GM12878 (cell line): ENCODE data around the gene FAM174A. TPM values are rescaled to one million over a fixed set of nuclear protein-coding genes. Genes with fewer than 3 reads are reported as not detected.

ENCODE experiments used
- ATAC-seq: fragments of 200-7000 bp; cut with Tn5 transposase; 3 replicates; pipeline ENCODE4 v1.9.1; 2020; ENCODE audit warnings: mild to moderate bottlenecking, moderate library complexity
- BruUV-seq: library from RNA; stranded (reverse); fragments of 400-500 nt; replicated peaks from 2 replicates; lab custom pipeline; 2021; lab: Mats Ljungman, UMichigan
- CTCF ChIA-PET: fragments of 300-600 bp; sonication (Branson Sonifier 250); formaldehyde crosslinking; extraction: SDS; loops from one replicate; lab custom pipeline; 2021; ENCODE audit warnings: inconsistent platforms; lab: Yijun Ruan, JAX
- POLR2A ChIA-PET: fragments of 350-600 bp; formaldehyde crosslinking; extraction: SDS; loops from one replicate; lab custom pipeline; 2021; ENCODE audit warnings: inconsistent platforms; lab: Charles Lee
- RAD21 ChIA-PET: fragments of 300-600 bp; sonication (Branson Sonifier 250); formaldehyde crosslinking; loops from one replicate; lab custom pipeline; 2023; ENCODE audit warnings: antibody characterized with exemption; ENCODE audit not compliant: unreplicated experiment; lab: Charles Lee
- SMC1A ChIA-PET: fragments of 300-600 bp; sonication (Branson Sonifier 250); formaldehyde crosslinking; loops from one replicate; lab custom pipeline; 2023; ENCODE audit not compliant: unreplicated experiment, uncharacterized antibody; lab: Charles Lee
- DNase-seq: peaks from one replicate; pipeline ENCODE4 v3.0.0-alpha.2; 2011; ENCODE audit warnings: low read depth, low spot score
- FAIRE-seq: peaks from 3 replicates; lab custom pipeline; 2011; peaks lifted over from hg19 to GRCh38; lab: Jason Lieb, UNC
- H2AFZ ChIP-seq: 2 replicates; pipeline ENCODE4 v1.6.0; 2011; ENCODE audit warnings: low read depth, low read length, control low read depth; ENCODE audit not compliant: control insufficient read depth
- H3K27ac ChIP-seq: 2 replicates; pipeline ENCODE4 v1.5.1; 2011; ENCODE audit warnings: control low read depth; ENCODE audit not compliant: control insufficient read depth, insufficient read depth
- H3K27me3 ChIP-seq, 2 experiments: replicated peaks in 1 of 2; 2 replicates each; pipeline versions ENCODE4 v1.6.0 to v1.6.1; 2011; ENCODE audit warnings: low read length in 1 of 2; ENCODE audit not compliant: control insufficient read depth in 2 of 2, insufficient read depth in 2 of 2
- H3K36me3 ChIP-seq, 2 experiments: 2 replicates each; pipeline ENCODE4 v1.5.1; 2011; ENCODE audit warnings: low read length in 1 of 2; ENCODE audit not compliant: control insufficient read depth in 2 of 2, insufficient read depth in 2 of 2
- H3K4me1 ChIP-seq: 2 replicates; pipeline ENCODE4 v1.6.1; 2011; ENCODE audit warnings: mild to moderate bottlenecking, low read length, moderate library complexity, mixed read lengths; ENCODE audit not compliant: control insufficient read depth, insufficient read depth
- H3K4me2 ChIP-seq: 2 replicates; pipeline ENCODE4 v1.6.0; 2011; ENCODE audit warnings: control low read depth; ENCODE audit not compliant: control insufficient read depth, insufficient read depth
- H3K4me3 ChIP-seq: fragments of 200-600 bp; sonication (generic); 2 replicates; pipeline ENCODE4 v1.5.1; 2016
- H3K79me2 ChIP-seq: 2 replicates; pipeline ENCODE4 v1.6.0; 2011; ENCODE audit warnings: low read length; ENCODE audit not compliant: control insufficient read depth, insufficient read depth
- H3K9ac ChIP-seq: 2 replicates; pipeline ENCODE4 v1.8.0; 2011; ENCODE audit warnings: low read length, control low read depth, mixed read lengths; ENCODE audit not compliant: control insufficient read depth, insufficient read depth
- H3K9me3 ChIP-seq: replicated peaks from 3 replicates; pipeline ENCODE4 v1.5.1; 2011; ENCODE audit warnings: mild to moderate bottlenecking, low read length; ENCODE audit not compliant: control insufficient read depth, insufficient read depth
- H4K20me1 ChIP-seq: 2 replicates; pipeline ENCODE4 v1.6.0; 2011; ENCODE audit not compliant: control insufficient read depth, insufficient read depth
- BCL3 ChIP-seq: IDR thresholded peaks from 2 replicates; pipeline ENCODE4 v1.6.1; 2011; ENCODE audit warnings: borderline replicate concordance, low read depth, mild to moderate bottlenecking, moderate library complexity, low read length; ENCODE audit not compliant: insufficient read depth, poor library complexity, severe bottlenecking
- BCLAF1 ChIP-seq: fragments of 450-650 bp; IDR thresholded peaks from 2 replicates; pipeline ENCODE4 v1.6.1; 2017; ENCODE audit warnings: antibody characterized with exemption, mild to moderate bottlenecking, moderate library complexity
- CBX5 ChIP-seq: sonication (generic); IDR thresholded peaks from 2 replicates; pipeline ENCODE4 v1.6.1; 2016; ENCODE audit warnings: low read depth, moderate library complexity, mild to moderate bottlenecking, inconsistent platforms
- E2F4 ChIP-seq: IDR thresholded peaks from 2 replicates; pipeline ENCODE4 v1.6.1; 2012; ENCODE audit warnings: low read depth, low read length, improper control_type of control experiment
- EZH2 ChIP-seq: IDR thresholded peaks from 2 replicates; pipeline ENCODE4 v1.6.1; 2012; ENCODE audit warnings: low read depth, mild to moderate bottlenecking, control low read depth, inconsistent platforms, low read length, borderline replicate concordance; ENCODE audit not compliant: control insufficient read depth
- GABPA ChIP-seq: IDR thresholded peaks from 2 replicates; pipeline ENCODE4 v1.6.1; 2014; ENCODE audit warnings: antibody characterized with exemption, low read depth, mild to moderate bottlenecking, inconsistent platforms
- KAT2A ChIP-seq: conservative IDR thresholded peaks from 2 replicates; pipeline ENCODE4 v1.6.1; 2011; ENCODE audit warnings: low read depth, low read length; ENCODE audit not compliant: control insufficient read depth
- NFXL1 ChIP-seq: fragments of 450-650 bp; IDR thresholded peaks from 2 replicates; pipeline ENCODE4 v1.6.1; 2017; ENCODE audit warnings: antibody characterized with exemption, mild to moderate bottlenecking, borderline replicate concordance
- RCOR1 ChIP-seq: conservative IDR thresholded peaks from 2 replicates; pipeline ENCODE4 v1.6.1; 2012; ENCODE audit warnings: low read depth, low read length, improper control_type of control experiment
- USF2 ChIP-seq: IDR thresholded peaks from 2 replicates; pipeline ENCODE4 v1.6.1; 2011; ENCODE audit warnings: low read depth, low read length, improper control_type of control experiment, borderline replicate concordance
- ZBTB11 ChIP-seq: fragments of 450-650 bp; formaldehyde crosslinking; IDR thresholded peaks from 2 replicates; pipeline ENCODE4 v1.5.0; 2022; ENCODE audit warnings: mild to moderate bottlenecking, missing genetic modification characterization
- ZNF622 ChIP-seq: fragments of 450-650 bp; IDR thresholded peaks from 2 replicates; pipeline ENCODE4 v1.6.1; 2017; ENCODE audit warnings: mild to moderate bottlenecking, inconsistent platforms
- WGBS: methylation state at CpG from one replicate; pipeline ENCODE4 v1.1.6; 2016; ENCODE audit warnings: low lambda C conversion rate; ENCODE audit not compliant: insufficient replicate concordance, insufficient coverage; ENCODE audit errors: missing lambda C conversion rate; 5-methylcytosine and 5-hydroxymethylcytosine counted together
- in situ Hi-C: fragments of 300-500 bp; cut with MboI; formaldehyde crosslinking; loops from 9 replicates; pipeline ENCODE4 v1.14.3; 2018; ENCODE audit warnings: mixed read lengths
- intact Hi-C: fragments of 100-400 bp; cut with micrococcal nuclease; formaldehyde crosslinking; loops from one replicate; pipeline ENCODE4 v1.14.2; 2022; ENCODE audit not compliant: unreplicated experiment
- polyA plus RNA-seq, 11 experiments: library from polyadenylated mRNA; depleted of rRNA in 4 of 11; unstranded in 6 of 11; stranded (reverse) in 5 of 11; fragments of >200 nt; fragmentation: Nextera tagmentation in 4 of 11; fragmentation: Illumina TruSeq in 1 of 11; extraction: Ambion mirVana in 4 of 11; extraction: Trizol in 1 of 11; gene quantifications; 1 replicate in 1 of 11; 2 replicates in 10 of 11; pipeline versions ENCODE4 v1.2.1 to v1.2.3, GENCODE V29; 2011 to 2016; ENCODE audit warnings: inconsistent platforms in 2 of 11, missing spikeins in 2 of 11, low read depth in 1 of 11
- total RNA-seq, 4 experiments: library from RNA; depleted of rRNA in 3 of 4; stranded (reverse); fragments of >200 nt in 3 of 4; fragmentation: Illumina TruSeq in 1 of 4; extraction: Trizol in 1 of 4; gene quantifications; 2 replicates each; pipeline versions ENCODE4 v1.2.1 to v1.2.3, GENCODE V29; 2013 to 2021

FAM174A gene
- total and polyA plus RNA-seq, 10 of the 15 experiments (the other 5 are each of a cell fraction or from before 2014, with no cell fraction given): 1.4 to 12.1 (median 6.0) TPM

GRCh38 chr5:100517301-100517974 is 17.7 kb upstream of the FAM174A start (continued):
- no peak for TF ChIP-seq BCL3
- TF ChIP-seq NFXL1: no peak
- TF ChIP-seq CBX5: no peak

- no peak overlapping the region for H3K4me2 ChIP-seq
- H2AFZ ChIP-seq: no peak overlapping the region
- ATAC-seq: no peak
- 79% methylated on average over 3 of the region's 3 CpGs for WGBS
- peak; percentile 54 for FAIRE-seq
- intact Hi-C loops (no loop called here), in situ Hi-C loops (no loop called here)
- H3K4me3 ChIP-seq: no peak overlapping the region
- H3K27me3 ChIP-seq: no peaks in the 10 kb centered on the region
- DNase-seq: no peak
- ChIA-PET RAD21 (no interaction called here), POLR2A (no interaction called here), CTCF (no interaction called here), SMC1A (no interaction called here)
- no peaks in the 10 kb centered on the region for H3K79me2 ChIP-seq
- peak overlapping the region; percentile 32 for H3K27ac ChIP-seq
- peaks cover 20% of the 10 kb centered on the region for H3K4me1 ChIP-seq
- peaks cover 13% of the 10 kb centered on the region; the same call in 2 of the 3 replicates for H3K9me3 ChIP-seq
- H3K36me3 ChIP-seq: no peaks in the 10 kb centered on the region
- H4K20me1 ChIP-seq: no peaks in the 10 kb centered on the region
- no TSS peak for BruUV-seq
- no peak overlapping the region for H3K9ac ChIP-seq
- TF ChIP-seq KAT2A (no peak), E2F4 (no peak), ZBTB11 (CRISPR knock-in tag) (no peak), GABPA (no peak), USF2 (no peak), RCOR1 (no peak), BCLAF1 (no peak), ZNF622 (no peak), EZH2 (no peak)
These were observed 16.8 kb upstream of the FAM174A start for GRCh38 chr5:100518377-100518776.
